ENCODE data around the gene VTI1A. TPM values are rescaled to one million over a fixed set of nuclear protein-coding genes. Genes with fewer than 3 reads are reported as not detected.

VTI1A gene
- total and polyA plus RNA-seq, 2 experiments from 2014 or later, result 26.8 to 31.0 TPM

DNA sequence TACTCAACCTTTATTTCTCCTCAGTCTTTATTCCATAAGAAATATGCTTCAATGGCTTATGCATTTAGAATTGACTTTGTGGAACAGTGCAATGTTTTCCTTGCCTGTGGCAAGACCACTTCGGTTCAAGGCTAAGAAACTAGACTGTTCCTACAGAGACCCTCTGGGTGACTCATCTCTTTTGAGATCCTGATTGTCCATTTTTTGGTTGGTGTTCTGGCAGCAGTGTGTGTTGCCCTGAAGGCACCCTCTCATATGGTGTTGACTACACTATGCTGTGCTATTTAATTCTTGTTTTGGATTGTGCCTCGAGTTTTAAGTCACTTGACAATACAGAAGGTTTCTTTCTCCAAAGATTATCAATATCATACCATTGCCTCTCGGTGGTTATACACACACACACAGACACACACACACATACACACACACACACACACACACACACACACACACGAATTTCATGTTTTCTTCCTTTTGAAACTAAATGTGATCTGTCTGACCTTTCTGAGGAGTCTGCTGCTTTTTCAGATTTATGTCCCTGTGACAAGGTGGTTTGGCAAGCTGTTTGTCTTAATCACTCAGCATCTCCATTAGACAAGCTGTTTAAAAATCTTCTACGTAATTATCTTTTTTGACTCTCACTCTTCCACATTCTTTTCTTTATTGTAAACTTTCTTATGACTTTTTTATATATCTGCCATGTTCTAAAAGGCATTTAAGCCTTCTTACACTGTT lies 187.2 kb downstream of the VTI1A start:
- Histone ChIP-seq H2AFZ (no peak overlapping the region), H3K27me3 (ENCODE audit: insufficient read depth) (no peaks in the 10 kb centered on the region), H3K9me2 (ENCODE audit: insufficient read depth) (no peaks in the 10 kb centered on the region), H3K36me3 (ENCODE audit: insufficient read depth) (no peaks in the 10 kb centered on the region), H3K4me3 (no peak overlapping the region), H3K4me2 (no peak overlapping the region), H4K20me1 (replicated peaks; ENCODE audit: insufficient read depth) (no peaks in the 10 kb centered on the region), H3F3A (replicated peaks; ENCODE audit: low read depth) (no peaks in the 10 kb centered on the region), H3K4me1 (ENCODE audit: insufficient read depth) (peaks cover 14% of the 10 kb centered on the region), H3K79me2 (replicated peaks; ENCODE audit: insufficient read depth) (no peaks in the 10 kb centered on the region), H3K27ac (ENCODE audit: low read depth) (no peak overlapping the region)
- TF ChIP-seq POLR2AphosphoS5 (IDR thresholded peaks at IDR 0.05; ENCODE audit: low read depth), result no peak
- TF ChIP-seq JUNB (IDR thresholded peaks at IDR 0.05; ENCODE audit: unreplicated experiment), result no peak
- TF ChIP-seq, protein P1, sequence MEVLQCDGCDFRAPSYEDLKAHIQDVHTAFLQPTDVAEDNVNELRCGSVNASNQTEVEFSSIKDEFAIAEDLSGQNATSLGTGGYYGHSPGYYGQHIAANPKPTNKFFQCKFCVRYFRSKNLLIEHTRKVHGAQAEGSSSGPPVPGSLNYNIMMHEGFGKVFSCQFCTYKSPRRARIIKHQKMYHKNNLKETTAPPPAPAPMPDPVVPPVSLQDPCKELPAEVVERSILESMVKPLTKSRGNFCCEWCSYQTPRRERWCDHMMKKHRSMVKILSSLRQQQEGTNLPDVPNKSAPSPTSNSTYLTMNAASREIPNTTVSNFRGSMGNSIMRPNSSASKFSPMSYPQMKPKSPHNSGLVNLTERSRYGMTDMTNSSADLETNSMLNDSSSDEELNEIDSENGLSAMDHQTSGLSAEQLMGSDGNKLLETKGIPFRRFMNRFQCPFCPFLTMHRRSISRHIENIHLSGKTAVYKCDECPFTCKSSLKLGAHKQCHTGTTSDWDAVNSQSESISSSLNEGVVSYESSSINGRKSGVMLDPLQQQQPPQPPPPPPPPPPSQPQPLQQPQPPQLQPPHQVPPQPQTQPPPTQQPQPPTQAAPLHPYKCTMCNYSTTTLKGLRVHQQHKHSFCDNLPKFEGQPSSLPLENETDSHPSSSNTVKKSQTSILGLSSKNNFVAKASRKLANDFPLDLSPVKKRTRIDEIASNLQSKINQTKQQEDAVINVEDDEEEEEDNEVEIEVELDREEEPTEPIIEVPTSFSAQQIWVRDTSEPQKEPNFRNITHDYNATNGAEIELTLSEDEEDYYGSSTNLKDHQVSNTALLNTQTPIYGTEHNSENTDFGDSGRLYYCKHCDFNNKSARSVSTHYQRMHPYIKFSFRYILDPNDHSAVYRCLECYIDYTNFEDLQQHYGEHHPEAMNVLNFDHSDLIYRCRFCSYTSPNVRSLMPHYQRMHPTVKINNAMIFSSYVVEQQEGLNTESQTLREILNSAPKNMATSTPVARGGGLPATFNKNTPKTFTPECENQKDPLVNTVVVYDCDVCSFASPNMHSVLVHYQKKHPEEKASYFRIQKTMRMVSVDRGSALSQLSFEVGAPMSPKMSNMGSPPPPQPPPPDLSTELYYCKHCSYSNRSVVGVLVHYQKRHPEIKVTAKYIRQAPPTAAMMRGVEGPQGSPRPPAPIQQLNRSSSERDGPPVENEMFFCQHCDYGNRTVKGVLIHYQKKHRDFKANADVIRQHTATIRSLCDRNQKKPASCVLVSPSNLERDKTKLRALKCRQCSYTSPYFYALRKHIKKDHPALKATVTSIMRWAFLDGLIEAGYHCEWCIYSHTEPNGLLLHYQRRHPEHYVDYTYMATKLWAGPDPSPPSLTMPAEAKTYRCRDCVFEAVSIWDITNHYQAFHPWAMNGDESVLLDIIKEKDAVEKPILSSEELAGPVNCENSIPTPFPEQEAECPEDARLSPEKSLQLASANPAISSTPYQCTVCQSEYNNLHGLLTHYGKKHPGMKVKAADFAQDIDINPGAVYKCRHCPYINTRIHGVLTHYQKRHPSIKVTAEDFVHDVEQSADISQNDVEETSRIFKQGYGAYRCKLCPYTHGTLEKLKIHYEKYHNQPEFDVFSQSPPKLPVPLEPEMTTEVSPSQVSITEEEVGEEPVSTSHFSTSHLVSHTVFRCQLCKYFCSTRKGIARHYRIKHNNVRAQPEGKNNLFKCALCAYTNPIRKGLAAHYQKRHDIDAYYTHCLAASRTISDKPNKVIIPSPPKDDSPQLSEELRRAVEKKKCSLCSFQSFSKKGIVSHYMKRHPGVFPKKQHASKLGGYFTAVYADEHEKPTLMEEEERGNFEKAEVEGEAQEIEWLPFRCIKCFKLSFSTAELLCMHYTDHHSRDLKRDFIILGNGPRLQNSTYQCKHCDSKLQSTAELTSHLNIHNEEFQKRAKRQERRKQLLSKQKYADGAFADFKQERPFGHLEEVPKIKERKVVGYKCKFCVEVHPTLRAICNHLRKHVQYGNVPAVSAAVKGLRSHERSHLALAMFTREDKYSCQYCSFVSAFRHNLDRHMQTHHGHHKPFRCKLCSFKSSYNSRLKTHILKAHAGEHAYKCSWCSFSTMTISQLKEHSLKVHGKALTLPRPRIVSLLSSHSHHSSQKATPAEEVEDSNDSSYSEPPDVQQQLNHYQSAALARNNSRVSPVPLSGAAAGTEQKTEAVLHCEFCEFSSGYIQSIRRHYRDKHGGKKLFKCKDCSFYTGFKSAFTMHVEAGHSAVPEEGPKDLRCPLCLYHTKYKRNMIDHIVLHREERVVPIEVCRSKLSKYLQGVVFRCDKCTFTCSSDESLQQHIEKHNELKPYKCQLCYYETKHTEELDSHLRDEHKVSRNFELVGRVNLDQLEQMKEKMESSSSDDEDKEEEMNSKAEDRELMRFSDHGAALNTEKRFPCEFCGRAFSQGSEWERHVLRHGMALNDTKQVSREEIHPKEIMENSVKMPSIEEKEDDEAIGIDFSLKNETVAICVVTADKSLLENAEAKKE (CRISPR knock-in tag; IDR thresholded peaks at IDR 0.05), result no peak
- TF ChIP-seq CREB1 (CRISPR knock-in tag; IDR thresholded peaks at IDR 0.05; ENCODE audit: low read depth), result no peak
- TF ChIP-seq, protein P2, sequence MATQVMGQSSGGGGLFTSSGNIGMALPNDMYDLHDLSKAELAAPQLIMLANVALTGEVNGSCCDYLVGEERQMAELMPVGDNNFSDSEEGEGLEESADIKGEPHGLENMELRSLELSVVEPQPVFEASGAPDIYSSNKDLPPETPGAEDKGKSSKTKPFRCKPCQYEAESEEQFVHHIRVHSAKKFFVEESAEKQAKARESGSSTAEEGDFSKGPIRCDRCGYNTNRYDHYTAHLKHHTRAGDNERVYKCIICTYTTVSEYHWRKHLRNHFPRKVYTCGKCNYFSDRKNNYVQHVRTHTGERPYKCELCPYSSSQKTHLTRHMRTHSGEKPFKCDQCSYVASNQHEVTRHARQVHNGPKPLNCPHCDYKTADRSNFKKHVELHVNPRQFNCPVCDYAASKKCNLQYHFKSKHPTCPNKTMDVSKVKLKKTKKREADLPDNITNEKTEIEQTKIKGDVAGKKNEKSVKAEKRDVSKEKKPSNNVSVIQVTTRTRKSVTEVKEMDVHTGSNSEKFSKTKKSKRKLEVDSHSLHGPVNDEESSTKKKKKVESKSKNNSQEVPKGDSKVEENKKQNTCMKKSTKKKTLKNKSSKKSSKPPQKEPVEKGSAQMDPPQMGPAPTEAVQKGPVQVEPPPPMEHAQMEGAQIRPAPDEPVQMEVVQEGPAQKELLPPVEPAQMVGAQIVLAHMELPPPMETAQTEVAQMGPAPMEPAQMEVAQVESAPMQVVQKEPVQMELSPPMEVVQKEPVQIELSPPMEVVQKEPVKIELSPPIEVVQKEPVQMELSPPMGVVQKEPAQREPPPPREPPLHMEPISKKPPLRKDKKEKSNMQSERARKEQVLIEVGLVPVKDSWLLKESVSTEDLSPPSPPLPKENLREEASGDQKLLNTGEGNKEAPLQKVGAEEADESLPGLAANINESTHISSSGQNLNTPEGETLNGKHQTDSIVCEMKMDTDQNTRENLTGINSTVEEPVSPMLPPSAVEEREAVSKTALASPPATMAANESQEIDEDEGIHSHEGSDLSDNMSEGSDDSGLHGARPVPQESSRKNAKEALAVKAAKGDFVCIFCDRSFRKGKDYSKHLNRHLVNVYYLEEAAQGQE (IDR thresholded peaks at IDR 0.05; ENCODE audit: unreplicated experiment), result no peak
- TF ChIP-seq, protein P3, sequence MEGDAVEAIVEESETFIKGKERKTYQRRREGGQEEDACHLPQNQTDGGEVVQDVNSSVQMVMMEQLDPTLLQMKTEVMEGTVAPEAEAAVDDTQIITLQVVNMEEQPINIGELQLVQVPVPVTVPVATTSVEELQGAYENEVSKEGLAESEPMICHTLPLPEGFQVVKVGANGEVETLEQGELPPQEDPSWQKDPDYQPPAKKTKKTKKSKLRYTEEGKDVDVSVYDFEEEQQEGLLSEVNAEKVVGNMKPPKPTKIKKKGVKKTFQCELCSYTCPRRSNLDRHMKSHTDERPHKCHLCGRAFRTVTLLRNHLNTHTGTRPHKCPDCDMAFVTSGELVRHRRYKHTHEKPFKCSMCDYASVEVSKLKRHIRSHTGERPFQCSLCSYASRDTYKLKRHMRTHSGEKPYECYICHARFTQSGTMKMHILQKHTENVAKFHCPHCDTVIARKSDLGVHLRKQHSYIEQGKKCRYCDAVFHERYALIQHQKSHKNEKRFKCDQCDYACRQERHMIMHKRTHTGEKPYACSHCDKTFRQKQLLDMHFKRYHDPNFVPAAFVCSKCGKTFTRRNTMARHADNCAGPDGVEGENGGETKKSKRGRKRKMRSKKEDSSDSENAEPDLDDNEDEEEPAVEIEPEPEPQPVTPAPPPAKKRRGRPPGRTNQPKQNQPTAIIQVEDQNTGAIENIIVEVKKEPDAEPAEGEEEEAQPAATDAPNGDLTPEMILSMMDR (conservative IDR thresholded peaks at IDR 0.05; ENCODE audit: low read depth in 2 of 2), result no peak
- TF ChIP-seq, protein P4, sequence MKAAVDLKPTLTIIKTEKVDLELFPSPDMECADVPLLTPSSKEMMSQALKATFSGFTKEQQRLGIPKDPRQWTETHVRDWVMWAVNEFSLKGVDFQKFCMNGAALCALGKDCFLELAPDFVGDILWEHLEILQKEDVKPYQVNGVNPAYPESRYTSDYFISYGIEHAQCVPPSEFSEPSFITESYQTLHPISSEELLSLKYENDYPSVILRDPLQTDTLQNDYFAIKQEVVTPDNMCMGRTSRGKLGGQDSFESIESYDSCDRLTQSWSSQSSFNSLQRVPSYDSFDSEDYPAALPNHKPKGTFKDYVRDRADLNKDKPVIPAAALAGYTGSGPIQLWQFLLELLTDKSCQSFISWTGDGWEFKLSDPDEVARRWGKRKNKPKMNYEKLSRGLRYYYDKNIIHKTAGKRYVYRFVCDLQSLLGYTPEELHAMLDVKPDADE (IDR thresholded peaks at IDR 0.05), result no peak
- no peak for TF ChIP-seq ZNF331 (CRISPR knock-in tag; IDR thresholded peaks at IDR 0.05; ENCODE audit: low read depth)
- no peak for TF ChIP-seq NANOG (IDR thresholded peaks at IDR 0.05; ENCODE audit: borderline replicate concordance)
- no peak for TF ChIP-seq ZNF114 (CRISPR knock-in tag; IDR thresholded peaks at IDR 0.05)
- no peak for TF ChIP-seq EZH2phosphoT487 (IDR thresholded peaks at IDR 0.05; ENCODE audit: unreplicated experiment)
- no peak for TF ChIP-seq EZH2 (IDR thresholded peaks at IDR 0.05; ENCODE audit: low read depth, unreplicated experiment)
- TF ChIP-seq STAT1 (IDR thresholded peaks at IDR 0.05; ENCODE audit: unreplicated experiment), result no peak
- DNase-seq (ENCODE audit: low spot score) (no peak), ATAC-seq (no peak)
- Mint-ChIP-seq H3K36me3 (ENCODE audit: low read depth) (no peaks in the 10 kb centered on the region), H3K9me3 (no peaks in the 10 kb centered on the region), H3K27me3 (ENCODE audit: insufficient read depth, low read depth, poor library complexity) (peaks cover 6% of the 10 kb centered on the region), H3K4me3 (no peak overlapping the region), H3K27ac (peak overlapping the region; percentile 31; the same call in 1 of the 2 replicates), H3K4me1 (peaks cover 34% of the 10 kb centered on the region)
